Stomach smooth muscle (tissue), 2 donors: ENCODE results near the gene RER1.

Experiments
- H3K27ac ChIP-seq: one replicate; pipeline ENCODE4 v1.7.0; 2013; ENCODE audit warnings: mild to moderate bottlenecking, low read length, inconsistent platforms
- H3K27me3 ChIP-seq, 2 donors: one replicate each; pipeline ENCODE4 v1.7.0; 2013; ENCODE audit warnings: low read length in 2 of 2; ENCODE audit not compliant: insufficient read depth in 2 of 2, control insufficient read depth in 1 of 2
- H3K36me3 ChIP-seq, 2 donors: one replicate each; pipeline ENCODE4 v1.7.0; 2013; ENCODE audit warnings: low read length in 2 of 2; ENCODE audit not compliant: control insufficient read depth in 2 of 2, insufficient read depth in 2 of 2
- H3K4me1 ChIP-seq: one replicate; pipeline ENCODE4 v1.7.0; 2013; ENCODE audit warnings: low read length; ENCODE audit not compliant: control insufficient read depth, insufficient read depth
- H3K4me3 ChIP-seq, 2 donors: one replicate each; pipeline ENCODE4 v1.7.0; 2013; ENCODE audit warnings: low read length in 2 of 2
- H3K9ac ChIP-seq, 2 donors: one replicate each; pipeline ENCODE4 v1.7.0; 2013; ENCODE audit warnings: low read length in 2 of 2, mild to moderate bottlenecking in 1 of 2
- H3K9me3 ChIP-seq, 2 donors: one replicate each; pipeline ENCODE4 v1.7.0; 2013; ENCODE audit warnings: low read length in 2 of 2; ENCODE audit not compliant: control insufficient read depth in 2 of 2
- donor health status: healthy.
- donor health status: Pancreatic carcinoma.

The RER1 gene

DNA sequence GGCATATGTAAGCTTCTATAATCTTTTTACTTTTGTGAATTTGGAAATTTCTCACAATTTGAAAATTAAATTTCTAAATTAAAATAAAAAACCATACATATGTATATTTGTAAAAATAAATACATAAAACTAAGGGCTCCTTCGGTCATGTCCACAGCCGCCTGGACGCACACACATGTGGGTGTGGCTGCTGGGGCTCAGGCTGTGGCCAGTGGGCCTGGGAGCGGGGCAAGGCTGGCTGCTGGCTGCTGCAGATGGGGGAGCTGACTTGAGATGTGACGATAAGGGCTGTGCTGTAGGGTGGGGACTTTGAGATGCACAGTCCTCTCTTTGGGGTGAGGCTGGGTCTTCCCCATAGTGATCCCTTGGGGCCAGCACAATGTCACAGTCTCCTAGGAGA lies 4.8 kb downstream of the RER1 start:
- H3K36me3 ChIP-seq = peaks cover 45 to 57% of the 10 kb centered on the region in 2 donors
- peaks cover 27% of the 10 kb centered on the region for H3K4me1 ChIP-seq
- H3K9me3 ChIP-seq = no peaks in the 10 kb centered on the region
- H3K9ac ChIP-seq = no peak overlapping the region
- no peaks in the 10 kb centered on the region for H3K27me3 ChIP-seq
- H3K27ac ChIP-seq = no peak overlapping the region
- no peak overlapping the region for H3K4me3 ChIP-seq

DNA sequence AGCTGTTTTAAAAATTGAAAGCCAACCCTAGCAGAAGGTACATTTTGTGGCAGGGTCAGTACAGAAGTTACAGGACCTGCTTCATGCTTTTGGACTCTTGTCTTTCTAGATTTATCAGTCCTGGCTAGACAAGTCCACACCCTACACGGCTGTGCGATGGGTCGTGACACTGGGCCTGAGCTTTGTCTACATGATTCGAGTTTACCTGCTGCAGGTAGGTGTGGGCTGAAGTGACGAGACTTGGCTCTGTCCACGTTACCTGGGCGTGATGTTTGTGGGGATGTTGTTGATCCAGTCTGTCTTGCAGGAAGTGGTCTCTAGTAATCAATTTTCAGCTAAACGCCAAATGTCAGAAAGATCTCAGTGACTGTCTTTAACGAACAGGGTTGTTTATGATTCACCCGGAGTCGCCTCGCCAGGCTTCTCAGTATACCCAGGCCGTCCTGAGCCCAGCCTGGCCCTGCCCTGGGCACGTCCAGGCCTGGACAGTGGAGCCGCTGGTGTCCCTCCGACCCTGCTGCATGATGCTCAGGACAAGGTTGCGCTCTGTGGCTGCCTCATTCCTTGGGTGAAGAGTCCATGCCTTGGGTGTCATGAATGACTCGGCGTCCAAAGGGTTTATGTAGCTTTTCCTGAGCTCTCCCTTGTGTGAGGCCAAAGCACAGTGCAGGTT lies 5.5 kb downstream of the RER1 start:
- Histone ChIP-seq H3K4me3 (no peak overlapping the region), H3K4me1 (peaks cover 26% of the 10 kb centered on the region), H3K27ac (no peak overlapping the region), H3K36me3 (peaks cover 51 to 63% of the 10 kb centered on the region in 2 donors), H3K27me3 (no peaks in the 10 kb centered on the region), H3K9ac (no peak overlapping the region), H3K9me3 (no peaks in the 10 kb centered on the region)

DNA sequence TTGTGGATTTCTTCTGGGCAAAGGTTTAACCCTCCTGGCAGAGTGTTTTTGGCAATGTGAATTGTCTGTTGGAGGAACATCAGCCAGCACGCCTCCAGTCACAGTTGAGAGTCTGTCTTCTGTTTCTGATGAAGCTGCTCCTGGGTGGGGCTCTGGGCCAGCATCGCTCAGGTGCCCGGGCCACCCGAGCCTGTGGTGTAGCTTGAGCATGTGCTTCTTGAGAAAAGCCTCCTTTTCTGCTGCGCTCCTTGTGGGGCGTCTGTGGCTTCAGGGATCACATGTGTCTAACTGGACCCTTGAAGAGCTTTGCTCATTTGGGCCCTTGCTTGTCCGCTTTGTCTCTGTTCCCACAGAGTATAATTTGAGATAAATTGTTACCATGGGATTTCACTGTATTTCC lies 7.2 kb downstream of the RER1 start:
- Histone ChIP-seq H3K4me1 (peaks cover 10% of the 10 kb centered on the region), H3K36me3 (peaks cover 59 to 65% of the 10 kb centered on the region in 2 donors), H3K9ac (no peak overlapping the region)

DNA sequence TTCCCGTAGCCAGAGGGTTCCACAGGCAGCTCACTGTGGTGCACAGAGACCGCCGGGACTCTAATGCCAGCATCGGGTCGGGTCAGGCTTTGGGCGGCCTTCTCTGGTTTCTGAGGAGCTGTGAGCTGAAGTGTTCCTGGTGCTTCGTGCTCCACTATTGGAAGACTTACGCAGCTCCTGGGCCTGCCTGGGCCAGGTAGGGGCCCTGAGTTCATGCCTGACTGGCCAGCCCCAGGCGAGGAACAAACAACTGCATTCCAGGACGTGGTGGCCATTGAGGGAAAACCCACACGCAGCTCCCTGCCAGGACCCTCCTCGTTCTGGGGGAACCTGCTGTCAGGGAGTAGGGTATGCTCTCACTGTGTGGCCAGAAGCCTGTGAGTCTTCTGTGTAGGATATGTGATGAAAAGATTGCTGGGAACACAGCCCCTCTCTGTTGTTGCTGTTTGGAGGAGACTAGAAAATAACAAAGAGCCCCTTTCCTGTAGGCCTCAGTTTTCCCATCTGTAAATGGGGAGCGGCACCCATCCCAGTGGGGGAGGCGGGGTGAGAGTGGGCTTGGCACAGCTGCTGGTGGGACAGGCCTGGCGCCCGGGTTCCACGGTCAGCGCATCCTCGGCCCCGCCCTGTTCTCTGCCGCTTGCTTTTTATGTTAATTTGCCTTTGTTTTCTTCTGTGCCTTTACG lies 8.4 kb downstream of the RER1 start:
- no peak overlapping the region for H3K9ac ChIP-seq

More for the DNA sequence above, 7.2 kb downstream of the RER1 start:
- Histone ChIP-seq H3K27ac (no peak overlapping the region), H3K27me3 (no peaks in the 10 kb centered on the region), H3K4me3 (no peak overlapping the region), H3K9me3 (no peaks in the 10 kb centered on the region)

DNA sequence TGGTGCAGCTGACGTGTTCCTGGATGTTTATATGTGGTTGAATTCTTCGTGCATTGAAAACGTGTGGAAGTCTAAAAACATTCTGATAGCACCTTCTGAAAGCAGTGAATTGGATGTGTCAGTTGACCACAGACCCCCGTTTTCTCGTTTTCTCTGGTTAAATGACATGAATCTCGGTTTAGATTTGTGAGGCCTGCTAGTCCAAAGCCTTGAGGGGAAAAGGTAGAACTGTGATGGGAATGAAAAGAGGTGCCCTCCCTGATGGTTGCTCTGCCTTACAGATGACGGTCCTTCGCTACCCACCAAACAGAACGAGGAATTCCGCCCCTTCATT lies 8.9 kb downstream of the RER1 start:
- H3K36me3 ChIP-seq = peaks cover 64 to 72% of the 10 kb centered on the region in 2 donors
- H3K27ac ChIP-seq = no peak overlapping the region
- H3K27me3 ChIP-seq = no peaks in the 10 kb centered on the region
- H3K4me1 ChIP-seq = peaks cover 5% of the 10 kb centered on the region
- no peak overlapping the region for H3K9ac ChIP-seq
- no peaks in the 10 kb centered on the region for H3K9me3 ChIP-seq
- H3K4me3 ChIP-seq = no peak overlapping the region

More for the DNA sequence above, 8.4 kb downstream of the RER1 start:
- Histone ChIP-seq H3K9me3 (no peaks in the 10 kb centered on the region), H3K27ac (no peak overlapping the region), H3K27me3 (no peaks in the 10 kb centered on the region), H3K4me3 (no peak overlapping the region), H3K4me1 (peaks cover 5% of the 10 kb centered on the region), H3K36me3 (peaks cover 61 to 67% of the 10 kb centered on the region in 2 donors)

DNA sequence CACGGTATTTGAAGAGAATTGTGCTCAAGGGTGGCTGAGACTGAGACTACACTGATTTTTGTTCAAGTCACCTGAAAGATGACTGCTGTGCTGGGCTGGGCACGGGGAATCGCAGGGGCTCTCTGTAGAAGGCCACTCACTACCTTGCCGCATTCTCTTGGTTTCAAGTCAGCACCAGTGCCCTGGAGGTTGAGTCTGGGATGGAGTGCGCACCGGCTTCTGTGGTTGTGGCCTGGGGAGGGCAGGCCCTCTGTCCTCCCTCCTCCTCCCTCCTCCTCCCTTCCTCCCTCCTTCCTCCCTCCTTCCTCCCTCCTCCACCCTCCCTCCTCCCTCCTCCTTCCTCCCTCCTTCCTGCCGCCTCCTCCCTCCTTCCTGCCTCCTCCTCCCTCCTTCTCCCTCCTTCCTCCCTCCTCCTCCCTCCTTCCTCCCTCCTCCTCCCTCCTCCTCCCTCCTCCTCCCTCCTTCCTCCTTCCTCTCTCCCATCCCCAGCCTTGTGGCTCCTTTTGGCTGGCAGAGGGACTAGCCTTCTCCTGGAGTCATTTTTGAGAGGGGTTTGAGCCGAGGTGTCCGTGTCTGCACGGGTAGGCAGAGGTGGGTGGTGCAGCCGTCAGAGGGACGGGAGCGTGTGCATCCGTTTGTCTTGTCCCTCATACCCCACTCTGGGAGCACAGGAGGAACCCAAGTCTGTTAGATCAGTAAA lies 9.5 kb downstream of the RER1 start:
- no peak overlapping the region for H3K4me3 ChIP-seq
- H3K36me3 ChIP-seq = peaks cover 62 to 70% of the 10 kb centered on the region in 2 donors
- H3K27me3 ChIP-seq = no peaks in the 10 kb centered on the region
- H3K9me3 ChIP-seq = no peaks in the 10 kb centered on the region
- H3K27ac ChIP-seq = no peak overlapping the region
- H3K9ac ChIP-seq = no peak overlapping the region
- peaks cover 5% of the 10 kb centered on the region for H3K4me1 ChIP-seq

DNA sequence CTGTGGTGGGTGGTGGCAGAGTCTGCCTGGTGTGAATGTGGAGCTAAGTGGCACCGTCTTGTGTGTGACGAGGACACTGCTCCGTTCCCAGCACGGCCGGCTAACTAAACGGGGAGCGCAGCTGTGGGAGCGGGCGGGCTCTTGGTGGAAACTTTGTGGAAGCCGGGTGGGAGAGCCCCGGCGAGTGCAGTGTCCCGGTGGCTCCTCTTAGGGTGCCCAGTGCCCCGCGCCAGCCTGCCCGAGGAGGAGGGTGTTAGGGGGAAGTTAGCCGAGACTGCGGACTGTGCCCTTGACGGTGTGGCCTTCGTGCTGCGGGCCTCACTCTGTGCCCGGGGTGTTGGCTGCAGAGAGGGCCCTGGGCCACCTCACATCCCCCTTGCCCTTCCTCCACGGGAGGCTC lies 10.8 kb downstream of the RER1 start:
- H3K36me3 ChIP-seq = peaks cover 63 to 66% of the 10 kb centered on the region in 2 donors

DNA sequence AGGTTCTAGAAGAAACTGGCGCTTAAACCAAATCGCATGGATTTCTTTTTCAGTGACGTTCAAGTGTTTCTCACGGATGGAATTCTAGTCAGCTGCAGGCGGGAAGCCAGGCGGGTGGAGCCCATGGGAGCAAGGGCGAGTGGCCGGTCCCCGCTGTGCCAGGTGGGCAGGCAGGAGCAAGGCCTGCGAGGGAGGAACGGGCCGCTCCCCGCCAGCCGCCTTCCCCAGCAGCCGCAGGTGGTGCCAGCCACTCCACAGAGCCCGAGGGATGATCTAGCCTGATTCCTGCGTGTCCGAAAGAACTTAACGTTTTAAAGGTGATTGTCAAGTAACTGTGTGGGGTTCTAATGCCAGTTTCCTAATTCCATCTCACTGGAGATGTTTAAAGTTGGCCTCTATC lies 11.6 kb downstream of the RER1 start:
- H3K4me1 ChIP-seq = peaks cover 5% of the 10 kb centered on the region
- peaks cover 59 to 66% of the 10 kb centered on the region in 2 donors for H3K36me3 ChIP-seq
- H3K27ac ChIP-seq = no peak overlapping the region
- H3K9me3 ChIP-seq = no peaks in the 10 kb centered on the region
- no peaks in the 10 kb centered on the region for H3K27me3 ChIP-seq
- no peak overlapping the region for H3K4me3 ChIP-seq
- no peak overlapping the region for H3K9ac ChIP-seq

More for the DNA sequence above, 10.8 kb downstream of the RER1 start:
- Histone ChIP-seq H3K27me3 (no peaks in the 10 kb centered on the region), H3K4me3 (no peak overlapping the region), H3K4me1 (peaks cover 5% of the 10 kb centered on the region), H3K27ac (no peak overlapping the region), H3K9ac (no peak overlapping the region), H3K9me3 (no peaks in the 10 kb centered on the region)

DNA sequence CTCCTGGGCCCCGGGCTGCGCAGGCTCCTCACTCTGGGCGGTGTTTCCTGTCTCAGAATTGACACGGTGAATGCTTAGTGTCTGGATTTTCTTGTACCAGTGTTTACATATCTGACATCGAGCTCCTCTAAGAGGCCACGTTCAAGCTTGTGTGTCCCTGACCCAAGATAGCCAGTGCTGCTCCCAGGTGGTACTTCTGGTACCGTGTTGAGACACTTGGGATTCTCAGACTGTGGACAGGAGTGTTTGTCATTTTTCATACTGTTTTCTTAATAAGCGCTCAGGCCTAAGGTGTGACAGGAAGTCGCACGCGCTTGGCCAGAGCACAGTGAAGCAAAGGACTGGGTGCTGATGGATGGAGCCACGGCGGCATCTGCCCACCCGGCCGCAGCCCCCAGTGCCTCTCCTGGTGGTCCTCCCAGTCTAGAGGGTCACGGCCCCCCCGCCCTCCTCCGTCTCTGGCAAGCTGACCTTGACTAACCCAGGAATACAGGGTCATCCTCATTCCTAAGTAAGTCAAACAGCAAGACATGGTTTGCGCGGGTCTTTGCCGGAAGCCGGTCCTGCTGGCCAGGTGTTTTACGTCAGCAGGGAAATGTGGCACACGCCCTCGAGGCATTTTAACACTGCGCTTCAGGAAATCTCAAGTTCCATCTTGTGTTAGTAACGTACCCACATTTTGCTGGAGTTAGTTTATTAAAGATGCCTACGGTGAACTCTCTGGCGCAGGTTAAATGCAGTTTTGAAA lies 12.7 kb downstream of the RER1 start:
- Histone ChIP-seq H3K27ac (peak overlapping the region; percentile 37), H3K9ac (peak overlapping the region in 1 of 2 donors; percentile 14), H3K9me3 (no peaks in the 10 kb centered on the region), H3K36me3 (peaks cover 52 to 66% of the 10 kb centered on the region in 2 donors), H3K4me1 (peaks cover 5% of the 10 kb centered on the region), H3K4me3 (no peak overlapping the region), H3K27me3 (no peaks in the 10 kb centered on the region)

DNA sequence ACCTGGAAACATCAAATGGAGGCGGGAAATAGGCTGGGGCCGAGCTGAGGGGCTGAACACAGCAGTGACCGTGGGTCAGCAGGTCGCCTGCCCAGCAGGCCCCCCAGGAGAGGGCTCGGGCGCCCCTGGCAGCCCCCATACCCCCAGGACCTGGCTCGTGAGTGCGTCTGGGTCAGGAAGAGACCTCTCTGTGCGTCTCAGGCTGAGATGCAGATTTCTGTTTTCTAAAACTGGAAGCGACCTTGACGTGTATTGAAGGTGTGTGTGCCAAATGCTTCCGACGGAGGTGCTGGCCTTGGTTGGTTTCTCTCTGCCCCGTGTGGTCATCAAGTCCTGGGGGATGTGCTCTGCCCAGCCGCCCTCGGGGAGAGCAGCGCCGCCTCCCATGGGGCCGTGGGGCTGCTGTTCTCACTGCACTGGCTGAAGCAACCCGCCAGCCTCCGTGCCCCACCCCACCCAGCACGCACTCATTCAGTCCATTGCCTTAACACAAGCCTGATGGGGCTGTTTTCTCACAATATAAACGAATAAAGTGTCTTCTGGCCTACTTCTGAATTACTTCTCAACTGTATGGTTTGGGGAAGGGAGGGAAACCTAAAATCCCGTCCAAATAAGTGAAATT lies 13.4 kb downstream of the RER1 start:
- Histone ChIP-seq H3K27me3 (no peaks in the 10 kb centered on the region), H3K36me3 (peaks cover 45 to 59% of the 10 kb centered on the region in 2 donors)

More for the DNA sequence above, 13.4 kb downstream of the RER1 start:
- H3K4me1 ChIP-seq = peaks cover 8% of the 10 kb centered on the region
- no peaks in the 10 kb centered on the region for H3K9me3 ChIP-seq
- H3K27ac ChIP-seq = peak overlapping the region; percentile 37
- no peak overlapping the region for H3K4me3 ChIP-seq
- H3K9ac ChIP-seq = no peak overlapping the region
